GDM1 (cell line): ENCODE measurements around the gene CRB3.
"Not testable (repeated sequence)": the region's sequence is repeated elsewhere in the genome, so short reads cannot be mapped to it uniquely, and the experiment has no call there.

Experiments
- DNase-seq: peaks from one replicate; lab custom pipeline; 2025; lab: John Stamatoyannopoulos, UW

CRB3 gene, protein sequence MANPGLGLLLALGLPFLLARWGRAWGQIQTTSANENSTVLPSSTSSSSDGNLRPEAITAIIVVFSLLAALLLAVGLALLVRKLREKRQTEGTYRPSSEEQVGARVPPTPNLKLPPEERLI

GRCh38 chr19:6464070-6464873 lies at the start of gene CRB3:
CRB3 (plus strand) TSS chr19:6464271; CDS start chr19:6464702, 431 bp downstream.
- no peak for DNase-seq

DNA sequence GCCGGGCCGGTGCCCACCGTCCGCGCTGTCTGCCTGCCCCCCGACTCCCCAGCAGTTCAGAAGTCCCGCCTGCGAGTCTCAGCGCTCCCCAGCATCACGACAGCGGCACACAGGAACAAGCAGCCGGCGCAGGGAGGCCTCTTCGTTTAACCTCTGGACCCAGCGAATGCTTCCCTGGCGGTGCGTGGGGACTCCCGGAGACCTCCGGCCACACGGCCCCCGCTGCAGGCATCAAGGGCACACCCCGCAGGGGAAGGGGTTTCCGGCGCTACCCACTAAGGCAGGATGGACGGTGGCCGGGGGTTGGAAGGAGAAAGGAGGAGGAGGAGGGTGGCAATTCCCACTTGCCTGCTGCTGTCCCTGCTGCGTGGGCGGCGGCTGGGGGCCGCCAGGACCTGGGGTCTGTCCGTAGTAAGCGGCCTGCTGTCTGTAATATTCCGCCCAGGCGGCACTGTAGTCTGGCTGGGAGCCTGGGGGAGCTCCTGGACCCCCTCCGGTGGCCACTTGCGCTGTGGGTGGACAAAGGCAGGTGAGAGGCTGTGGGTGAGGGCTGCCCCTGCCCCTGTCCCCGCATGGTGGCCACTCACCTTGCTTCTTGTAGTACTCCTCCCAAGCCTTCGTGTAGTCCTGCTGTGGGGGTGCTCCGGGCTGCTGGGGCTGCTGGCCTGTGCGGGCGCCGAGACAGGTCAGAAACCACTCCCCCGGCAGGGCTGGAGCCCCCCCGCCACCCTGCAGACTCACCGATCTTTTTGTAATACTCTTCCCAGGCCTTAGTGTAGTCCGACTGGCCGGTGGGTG lies 49.1 kb upstream of the CRB3 start:
- no peak for DNase-seq

DNA sequence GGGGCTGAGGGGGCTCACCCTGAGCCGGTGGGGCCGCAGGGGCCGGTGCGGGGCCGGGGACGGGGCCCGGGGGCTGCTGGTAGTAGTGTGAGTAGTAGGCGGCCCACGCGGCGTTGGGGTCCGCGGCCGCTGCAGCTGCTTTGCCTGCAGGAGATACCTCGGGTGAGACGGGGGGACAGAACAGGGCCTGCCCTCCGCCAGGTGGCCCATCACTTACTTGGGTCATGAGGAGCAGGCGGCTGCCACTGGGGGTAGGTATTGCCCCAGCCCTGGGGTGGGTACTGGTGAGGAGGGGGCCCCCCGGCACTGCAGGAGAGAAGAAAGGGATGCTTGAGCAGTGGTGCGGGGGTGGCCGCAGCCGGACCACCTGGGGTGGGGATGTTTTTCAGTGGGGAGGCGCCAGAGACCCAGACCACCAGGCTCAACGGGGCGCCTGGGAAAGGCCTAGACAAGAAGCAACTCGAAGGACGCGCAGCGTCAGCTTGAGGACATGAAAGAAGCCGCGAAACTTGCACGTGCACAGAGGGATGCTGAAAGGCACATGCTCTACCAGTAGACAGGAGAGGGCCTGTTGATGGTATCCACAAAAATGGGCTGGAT lies 48.4 kb upstream of the CRB3 start:
- no peak for DNase-seq

DNA sequence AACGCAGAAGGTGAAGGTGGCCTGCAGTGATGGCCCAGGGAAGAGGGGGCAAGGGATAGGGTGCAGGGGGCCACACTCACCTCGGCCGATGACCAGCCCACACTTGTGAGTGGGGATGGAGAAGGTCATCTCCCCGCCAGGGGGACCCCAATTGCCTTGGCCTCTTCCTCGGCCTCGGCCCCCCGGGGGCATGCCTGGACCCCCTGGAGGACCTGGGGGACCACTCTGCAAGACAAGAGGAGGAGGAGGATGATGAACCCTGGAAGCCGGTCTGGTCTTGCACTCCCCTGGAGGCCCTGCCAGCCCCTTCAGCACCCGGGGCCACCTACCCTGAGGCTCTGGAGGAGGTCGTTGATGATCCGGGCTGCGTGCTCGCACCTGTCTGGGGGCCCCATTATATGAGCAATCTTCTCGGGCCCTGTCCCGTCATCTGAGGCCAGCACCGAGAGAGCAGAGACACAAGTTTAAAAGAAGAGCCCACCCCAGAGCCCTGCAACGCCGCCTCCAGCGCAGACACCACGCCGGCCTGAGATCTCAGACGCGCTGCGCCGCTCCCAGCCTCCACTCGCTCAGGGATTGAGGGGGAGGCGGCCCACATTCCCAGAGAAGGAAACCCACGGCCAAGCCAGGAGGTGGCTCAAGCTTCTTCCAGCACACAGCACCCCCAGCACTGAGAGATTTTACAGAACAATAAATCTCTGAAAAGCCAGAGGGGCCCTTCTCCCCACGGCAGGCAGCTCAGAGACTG lies 47.2 kb upstream of the CRB3 start:
- no peak for DNase-seq

GRCh38 chr19:6417713-6418561 lies 46.1 kb upstream of the CRB3 start:
- DNase-seq, result no peak

GRCh38 chr19:6418562-6418932 lies 45.5 kb upstream of the CRB3 start:
- DNase-seq, result no peak

DNA sequence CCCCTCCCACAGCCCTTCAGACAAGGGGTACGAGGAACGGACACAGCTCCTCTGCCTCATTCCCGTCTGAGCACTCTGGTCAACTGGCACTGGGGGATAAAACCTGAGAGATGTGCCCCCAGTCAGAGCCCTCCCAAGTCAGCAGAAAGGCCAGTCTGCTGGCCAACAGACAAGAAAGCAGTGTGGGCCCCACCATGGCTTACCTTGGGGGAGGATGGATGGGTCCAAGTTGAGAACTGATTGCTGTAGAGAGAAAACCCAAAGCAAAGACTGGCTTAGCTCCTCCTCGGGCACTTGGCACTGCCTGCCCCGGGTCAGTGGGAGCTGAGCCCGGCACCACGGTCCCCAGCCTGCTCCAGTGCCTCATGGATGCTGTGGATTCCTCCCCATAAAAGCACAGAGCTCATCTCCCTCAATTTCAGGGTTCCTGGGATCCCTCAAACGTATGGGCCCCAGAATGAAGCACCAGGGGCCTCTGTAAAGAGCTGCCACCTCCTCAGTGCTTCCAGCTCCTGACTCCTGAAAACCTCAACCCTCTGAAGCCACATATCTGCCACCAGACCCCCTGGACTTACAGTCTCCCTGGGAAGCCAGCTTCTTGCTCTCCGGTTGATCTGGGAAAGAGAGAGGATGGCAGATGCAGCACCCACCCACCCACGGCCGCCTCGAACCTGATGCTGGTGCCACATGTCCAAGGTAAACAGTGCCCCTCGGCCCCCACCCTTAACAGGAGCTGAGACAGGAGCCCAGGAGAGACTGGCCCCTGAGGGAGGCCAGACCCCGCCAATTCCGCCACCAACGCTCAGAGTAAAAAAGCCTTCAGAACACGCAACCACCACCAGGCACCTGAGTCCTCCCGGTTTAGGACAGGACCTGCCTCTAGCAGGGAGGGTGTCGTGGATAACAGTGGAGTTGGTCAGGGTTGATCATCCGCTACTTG lies 42.7 kb upstream of the CRB3 start:
- no peak for DNase-seq

DNA sequence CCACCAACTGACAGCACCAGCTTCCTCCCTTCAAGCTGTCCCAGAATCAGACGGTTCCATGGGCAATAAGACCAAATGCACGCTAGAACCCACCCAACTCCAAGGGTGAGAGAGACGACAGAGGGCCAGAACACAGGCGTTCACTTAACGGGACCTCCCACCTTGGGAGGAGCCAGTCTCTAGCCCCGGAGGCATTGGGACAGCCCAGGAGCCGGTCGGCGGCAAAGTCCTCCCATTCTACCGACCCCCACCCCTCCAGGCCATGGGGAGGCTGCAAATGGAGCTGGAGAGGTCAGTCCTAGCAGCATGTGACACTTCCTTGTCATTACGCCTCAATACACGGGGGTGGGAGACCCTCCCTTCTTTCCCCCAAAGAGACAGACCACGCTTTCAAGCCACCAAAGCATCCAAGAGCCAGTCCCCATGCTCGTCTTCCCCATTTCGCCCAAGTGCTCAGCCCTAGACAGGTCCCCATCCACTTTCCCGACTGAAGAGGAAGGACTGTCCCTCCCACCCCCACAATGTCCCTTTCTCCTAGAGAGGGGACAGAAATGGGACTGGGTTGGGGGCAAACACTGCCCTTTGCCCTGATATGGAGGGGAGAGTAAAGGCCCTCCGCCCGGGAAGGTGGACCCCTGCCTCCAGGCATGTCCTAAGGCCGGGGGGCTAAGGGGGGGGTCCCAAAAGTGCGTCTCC lies 40.4 kb upstream of the CRB3 start:
- no peak for DNase-seq

DNA sequence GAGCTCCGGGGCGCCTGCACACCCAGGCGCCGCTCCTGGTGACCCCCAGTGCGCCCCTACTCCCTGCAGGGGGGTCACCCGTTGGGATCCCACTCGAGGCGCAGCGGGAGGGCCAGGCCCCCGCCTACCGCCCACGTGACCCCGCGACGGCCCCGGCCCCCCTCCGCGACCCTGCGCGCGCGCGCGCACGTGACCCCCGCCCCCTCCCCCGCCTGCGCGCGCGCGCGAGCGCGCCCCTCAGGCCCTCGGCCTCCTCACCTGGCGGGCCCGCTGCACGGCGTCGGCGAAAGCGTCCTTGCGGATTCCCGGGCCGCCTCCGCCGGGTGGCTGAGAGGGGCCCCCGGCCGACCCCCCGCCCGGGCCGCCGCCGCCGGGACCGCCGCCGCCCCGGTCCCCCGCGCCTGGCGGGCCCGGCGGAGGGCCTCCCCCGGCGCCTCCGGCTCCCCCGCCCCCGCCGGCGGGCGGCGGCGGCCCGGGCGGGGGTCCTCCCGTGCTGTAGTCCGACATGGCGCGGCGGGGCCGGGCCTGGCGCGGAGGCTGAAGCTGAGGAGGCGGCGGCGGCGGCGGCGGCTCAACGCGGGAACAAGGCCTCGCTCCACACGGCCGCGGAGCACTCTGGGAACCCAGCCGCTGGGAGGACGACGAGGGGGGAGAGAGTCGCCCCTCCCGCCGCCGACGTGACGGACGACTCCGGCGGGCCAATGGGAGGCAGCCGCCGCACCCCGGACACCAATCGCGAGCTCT lies 39.7 kb upstream of the CRB3 start, which contains the start of gene KHSRP:
Gene KHSRP, minus strand, starts transcription at position 617 of the 744 bp plus-strand sequence. Its CDS starts 110 bp downstream, at position 507.
- DNase-seq, result no peak

DNA sequence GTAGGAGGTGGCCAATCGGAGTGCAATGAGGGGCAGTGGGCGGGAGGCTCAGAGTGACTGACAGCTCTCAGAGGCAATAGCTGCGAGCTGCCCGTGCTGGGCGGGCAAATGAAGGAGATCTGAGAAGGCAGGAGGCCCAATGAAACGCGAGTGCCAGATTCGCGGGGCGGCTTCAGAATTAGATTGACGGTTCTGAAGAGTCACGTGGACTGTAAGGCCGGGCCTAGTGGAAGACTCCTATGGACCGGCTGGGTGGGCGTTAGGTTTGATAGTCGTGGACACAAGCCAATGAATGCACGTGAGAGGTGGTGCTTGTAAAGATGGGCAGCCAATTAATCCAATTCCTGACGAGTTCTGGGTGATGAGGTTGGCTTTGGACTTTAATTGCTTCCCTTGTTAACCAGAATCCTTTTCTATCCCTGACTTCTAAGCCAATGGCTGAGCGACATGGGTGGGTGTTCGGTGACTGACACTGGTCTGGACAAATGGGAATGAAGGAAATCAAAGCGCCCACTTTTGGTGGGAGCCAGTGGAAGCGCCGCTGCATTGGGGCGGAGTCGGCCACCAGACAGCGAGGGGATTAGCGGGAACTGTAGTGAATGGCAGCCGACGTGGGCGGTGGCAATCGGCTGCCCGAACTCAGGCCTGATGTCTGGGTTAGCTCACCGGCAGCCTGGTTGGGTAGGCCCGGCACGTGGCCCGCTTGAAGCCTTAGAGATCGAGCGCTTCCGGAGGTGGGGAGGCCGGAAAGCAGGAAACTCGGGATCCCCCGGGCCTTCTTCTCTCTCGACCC lies 38.9 kb upstream of the CRB3 start:
- DNase-seq, result peak; percentile 100

- DNase-seq, result peak; percentile 48
These were observed 38.1 kb upstream of the CRB3 start for GRCh38 chr19:6425732-6426620.

DNA sequence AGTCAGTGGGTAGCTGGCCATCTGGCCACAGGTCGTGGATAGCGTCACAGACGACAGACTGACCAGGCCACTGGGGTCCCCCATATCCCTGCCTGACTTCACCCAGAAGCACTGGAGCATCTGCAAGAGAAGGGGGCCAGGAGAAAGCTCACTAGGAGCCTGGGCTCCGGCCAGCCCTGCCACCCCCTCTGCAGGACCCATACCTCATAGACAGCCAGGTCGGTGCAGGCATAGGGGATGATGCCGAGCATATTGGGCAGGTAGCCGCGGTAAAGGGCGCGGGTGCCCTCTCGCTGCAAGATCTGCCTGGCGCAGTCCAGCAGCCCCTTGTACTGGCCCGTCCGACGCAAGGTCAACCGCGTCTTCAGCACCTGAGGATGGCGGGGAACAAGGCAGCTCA lies 36.9 kb upstream of the CRB3 start:
- no peak for DNase-seq

- not testable (repeated sequence) for DNase-seq
These were observed 35.2 kb upstream of the CRB3 start for GRCh38 chr19:6428692-6429418.

DNA sequence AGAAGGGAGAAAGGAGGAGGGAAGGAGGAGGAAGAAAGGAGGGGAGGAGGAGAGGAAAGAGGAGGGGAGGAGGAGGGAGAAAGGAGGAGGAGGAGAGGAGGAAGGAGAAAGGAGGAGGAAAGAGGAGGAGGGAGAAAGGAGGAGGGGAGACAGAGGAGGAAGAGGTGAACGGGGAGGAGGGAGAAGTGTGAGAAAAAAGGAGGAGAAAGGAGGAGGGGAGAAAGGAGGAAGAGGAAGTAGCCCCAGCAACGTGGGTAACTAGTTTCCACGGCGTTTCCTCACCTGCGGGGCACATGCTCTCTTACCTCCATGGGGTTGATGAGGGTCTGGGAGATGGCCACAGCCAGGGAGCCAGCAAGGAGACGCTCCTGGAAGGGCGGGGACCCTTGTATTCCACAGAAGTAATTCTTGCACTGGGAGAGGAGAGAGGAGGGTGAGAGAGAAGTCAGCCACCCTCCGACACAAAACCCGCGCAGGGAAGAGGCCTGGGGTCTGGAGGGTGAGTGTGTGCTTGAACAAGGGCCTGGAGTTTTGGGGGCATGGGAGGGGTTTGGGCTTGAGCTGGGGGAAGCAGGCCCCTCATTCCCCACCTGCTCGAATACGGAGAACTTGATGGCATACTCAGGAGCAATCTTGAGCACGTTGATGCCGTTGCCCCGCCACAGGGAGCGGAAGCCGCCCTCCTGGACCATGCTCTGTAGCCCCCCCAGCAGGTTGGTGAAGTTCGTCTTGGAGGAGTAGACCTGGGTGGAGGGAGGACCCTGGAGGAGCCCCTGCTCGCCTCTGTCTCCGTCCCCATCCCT lies 34.5 kb upstream of the CRB3 start:
- no peak for DNase-seq

GRCh38 chr19:6431891-6432290 lies 32.2 kb upstream of the CRB3 start:
- DNase-seq, result no peak
